CD14-positive monocyte (primary cell): ENCODE measurements around the gene MTUS2. TPM values are rescaled to one million over a fixed set of nuclear protein-coding genes. Genes with fewer than 3 reads are reported as not detected.

Experiments used
- DNase-seq, 3 donors: peaks; one replicate each; pipeline ENCODE4 v3.0.0-alpha.2; 2011 to 2022
- H2AFZ ChIP-seq: 2 replicates; pipeline ENCODE4 v1.6.0; 2012; ENCODE audit warnings: mild to moderate bottlenecking, low read depth, low read length, inconsistent platforms; ENCODE audit not compliant: insufficient read depth, poor library complexity, severe bottlenecking
- H3K27ac ChIP-seq, 2 donors: 1 replicate in 1 of 2; 2 replicates in 1 of 2; pipeline ENCODE4 v1.5.1; 2012 to 2013; ENCODE audit warnings: low read length in 2 of 2, control low read depth in 1 of 2, inconsistent platforms in 1 of 2, low read depth in 1 of 2, mild to moderate bottlenecking in 1 of 2
- H3K27me3 ChIP-seq, 2 donors: one replicate each; pipeline versions ENCODE4 v1.6.0 to v1.6.1; 2011 to 2013; ENCODE audit warnings: low read length in 2 of 2; ENCODE audit not compliant: control insufficient read depth in 2 of 2, insufficient read depth in 2 of 2
- H3K36me3 ChIP-seq, 2 donors: replicated peaks in 1 of 2; 1 replicate in 1 of 2; 2 replicates in 1 of 2; pipeline versions ENCODE4 v1.5.1 to v1.6.1; 2012 to 2013; ENCODE audit warnings: low read length in 2 of 2, control low read depth in 1 of 2, inconsistent platforms in 1 of 2, mild to moderate bottlenecking in 1 of 2; ENCODE audit not compliant: insufficient read depth in 2 of 2, control insufficient read depth in 1 of 2
- H3K4me1 ChIP-seq, 2 donors: 1 replicate in 1 of 2; 2 replicates in 1 of 2; pipeline versions ENCODE4 v1.5.1 to v1.6.1; 2012 to 2013; ENCODE audit warnings: low read length in 2 of 2, control low read depth in 1 of 2, inconsistent platforms in 1 of 2, mild to moderate bottlenecking in 1 of 2, moderate library complexity in 1 of 2; ENCODE audit not compliant: insufficient read depth in 2 of 2, control insufficient read depth in 1 of 2
- H3K4me2 ChIP-seq: replicated peaks from 2 replicates; pipeline ENCODE3; 2012; ENCODE audit warnings: low read length, moderate library complexity, mild to moderate bottlenecking; ENCODE audit not compliant: poor library complexity, severe bottlenecking; ENCODE audit errors: extremely low read depth
- H3K4me3 ChIP-seq, 3 experiments: fragments of 200-600 bp in 1 of 3; sonication (generic) in 1 of 3; replicated peaks in 1 of 3; 1 replicate in 2 of 3; 2 replicates in 1 of 3; pipeline ENCODE4 v1.5.1; 2011 to 2013; ENCODE audit warnings: low read length in 3 of 3, mild to moderate bottlenecking in 3 of 3, control low read depth in 2 of 3, low read depth in 2 of 3, inconsistent platforms in 1 of 3, moderate library complexity in 1 of 3
- H3K79me2 ChIP-seq: 2 replicates; pipeline ENCODE4 v1.6.0; 2012; ENCODE audit warnings: mild to moderate bottlenecking, control low read depth, inconsistent platforms, low read length, moderate library complexity; ENCODE audit not compliant: insufficient read depth
- H3K9ac ChIP-seq: 2 replicates; pipeline ENCODE4 v1.6.0; 2017; ENCODE audit warnings: low read length, mild to moderate bottlenecking; ENCODE audit not compliant: insufficient read depth, poor library complexity, severe bottlenecking
- H3K9me3 ChIP-seq, 2 donors: replicated peaks in 1 of 2; 1 replicate in 1 of 2; 2 replicates in 1 of 2; pipeline versions ENCODE4 v1.5.1 to v1.6.1; 2012 to 2013; ENCODE audit warnings: low read length in 2 of 2, control low read depth in 1 of 2; ENCODE audit not compliant: control insufficient read depth in 1 of 2, insufficient read depth in 1 of 2
- H4K20me1 ChIP-seq: 2 replicates; pipeline ENCODE4 v1.6.0; 2012; ENCODE audit warnings: mild to moderate bottlenecking, low read length, control low read depth, moderate library complexity; ENCODE audit not compliant: insufficient read depth
- H3K27ac Mint-ChIP-seq, 7 donors: one replicate each; pipeline ENCODE4 v1.8.0; 2020; ENCODE audit warnings: mild to moderate bottlenecking in 7 of 7, mixed read lengths in 7 of 7, moderate library complexity in 6 of 7, inconsistent platforms in 2 of 7
- H3K27me3 Mint-ChIP-seq, 3 donors: one replicate each; pipeline ENCODE4 v1.8.0; 2021 to 2022; ENCODE audit warnings: low read depth in 3 of 3, mild to moderate bottlenecking in 3 of 3, mixed read lengths in 3 of 3, moderate library complexity in 3 of 3, inconsistent platforms in 1 of 3
- H3K36me3 Mint-ChIP-seq, 2 donors: one replicate each; pipeline ENCODE4 v1.8.0; 2020; ENCODE audit warnings: mixed read lengths in 2 of 2, inconsistent platforms in 1 of 2, mild to moderate bottlenecking in 1 of 2
- H3K4me1 Mint-ChIP-seq: one replicate; pipeline ENCODE4 v1.8.0; 2020; ENCODE audit warnings: mild to moderate bottlenecking, mixed read lengths
- H3K4me3 Mint-ChIP-seq, 2 donors: one replicate each; pipeline ENCODE4 v1.8.0; 2020; ENCODE audit warnings: mild to moderate bottlenecking in 2 of 2, mixed read lengths in 2 of 2, moderate library complexity in 1 of 2
- H3K9me3 Mint-ChIP-seq, 7 donors: one replicate each; pipeline ENCODE4 v1.8.0; 2020 to 2022; ENCODE audit warnings: mixed read lengths in 7 of 7, mild to moderate bottlenecking in 6 of 7, moderate library complexity in 6 of 7, inconsistent platforms in 2 of 7
- CTCF ChIP-seq: fragments of 200-600 bp; IDR thresholded peaks from one replicate; pipeline ENCODE4 v1.8.0; 2022; ENCODE audit warnings: antibody characterized with exemption, mild to moderate bottlenecking
- WGBS: methylation state at CpG from one replicate; pipeline ENCODE4 v1.1.5; 2013; ENCODE audit warnings: missing lambda C conversion rate; ENCODE audit not compliant: insufficient coverage; 5-methylcytosine and 5-hydroxymethylcytosine counted together
- intact Hi-C, 2 donors: fragments of 100-400 bp; cut with micrococcal nuclease; formaldehyde crosslinking; loops; one replicate each; pipeline versions ENCODE4 v1.15.0 to v1.15.1; 2023
- polyA plus RNA-seq, 3 donors: library from polyadenylated mRNA; depleted of rRNA in 1 of 3; unstranded in 2 of 3; stranded (reverse) in 1 of 3; fragments of 300-500 nt in 2 of 3; fragments of >200 nt in 1 of 3; fragmentation: Illumina TruSeq in 2 of 3; gene quantifications; 1 replicate in 2 of 3; 2 replicates in 1 of 3; pipeline ENCODE4 v1.2.3, GENCODE V29; 2012 to 2021

The MTUS2 gene
- polyA plus RNA-seq, 3 donors, result 0.04 TPM; not detected in 2

- Mint-ChIP-seq H3K27ac (no peak overlapping the region), H3K9me3 (no peaks in the 10 kb centered on the region), H3K27me3 (peaks cover 18 to 31% (median 25%) of the 10 kb centered on the region in 3 donors), H3K4me3 (no peak overlapping the region), H3K4me1 (peaks cover 3% of the 10 kb centered on the region), H3K36me3 (no peaks in the 10 kb centered on the region)
- intact Hi-C loops, result loop anchor here (2.0 to 10.0 kb wide), 3 partner anchors 122 to 475 kb away; no protein-coding TSS in a partner anchor
- Histone ChIP-seq H2AFZ (no peak overlapping the region), H4K20me1 (no peaks in the 10 kb centered on the region), H3K36me3 (no peaks in the 10 kb centered on the region), H3K9ac (no peak overlapping the region), H3K4me3 (no peak overlapping the region), H3K4me2 (no peak overlapping the region), H3K79me2 (no peaks in the 10 kb centered on the region), H3K9me3 (no peaks in the 10 kb centered on the region), H3K27me3 (peaks cover 4 to 6% of the 10 kb centered on the region in 2 donors), H3K27ac (no peak overlapping the region), H3K4me1 (peaks cover 3 to 4% of the 10 kb centered on the region in 2 donors)
- TF ChIP-seq CTCF, result peak; percentile 62
- whole genome bisulfite sequencing, result no CpG with 5 or more reads among the region's 1 CpG
- no peak for DNase-seq
Observed at GRCh38 chr13:28796938-28797257, 23.2 kb upstream of the MTUS2 start.

DNA sequence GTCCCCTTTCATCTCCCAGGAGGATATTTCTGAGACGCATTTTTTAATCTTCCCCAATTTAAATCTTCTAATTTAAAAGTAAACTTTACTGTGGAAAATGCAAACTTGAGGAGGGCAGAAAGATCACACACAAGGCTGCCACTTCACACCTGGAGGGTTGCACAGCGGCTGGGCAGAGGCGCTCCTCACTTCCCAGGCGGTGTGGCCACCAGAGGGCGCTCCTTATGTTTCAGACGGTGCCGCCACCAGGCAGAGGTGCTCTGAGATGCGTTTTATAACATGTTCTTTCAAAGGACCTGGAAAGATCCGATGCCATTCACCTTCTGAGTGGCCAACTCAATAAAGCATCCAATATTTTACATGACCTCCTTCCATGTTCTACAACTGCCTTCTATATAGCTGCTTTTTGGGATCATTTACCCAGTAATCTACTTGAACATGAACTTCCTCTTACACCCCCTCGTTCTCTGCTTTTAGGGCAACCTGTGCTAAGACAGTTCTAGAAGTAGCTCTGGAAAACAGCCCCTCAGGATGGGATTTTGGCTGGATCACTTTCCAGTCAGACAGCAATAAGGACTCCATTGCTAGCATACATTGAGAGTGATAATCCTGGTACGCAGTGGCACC, 14.8 kb upstream of the MTUS2 start:
- Histone ChIP-seq H3K9me3 (peaks cover 16 to 20% of the 10 kb centered on the region in 2 donors), H3K9ac (no peak overlapping the region), H3K36me3 (no peaks in the 10 kb centered on the region), H3K4me1 (no peaks in the 10 kb centered on the region), H2AFZ (no peak overlapping the region), H3K27ac (no peak overlapping the region), H3K27me3 (peaks cover 3 to 5% of the 10 kb centered on the region in 2 donors), H3K79me2 (no peaks in the 10 kb centered on the region), H3K4me3 (no peak overlapping the region), H4K20me1 (no peaks in the 10 kb centered on the region), H3K4me2 (no peak overlapping the region)
- no peak for DNase-seq
- peaks cover 0 to 10% (median 7%) of the 10 kb centered on the region in 3 donors for H3K27me3 Mint-ChIP-seq
- intact Hi-C loops, result no loop called here
- H3K4me3 Mint-ChIP-seq, result no peak overlapping the region
- 56% methylated on average over 9 of the region's 11 CpGs for WGBS
- no peaks in the 10 kb centered on the region for H3K36me3 Mint-ChIP-seq
- peaks cover 18 to 31% (median 25%) of the 10 kb centered on the region in 7 donors for H3K9me3 Mint-ChIP-seq
- H3K4me1 Mint-ChIP-seq, result no peaks in the 10 kb centered on the region
- no peak overlapping the region for H3K27ac Mint-ChIP-seq
- TF ChIP-seq CTCF, result peak; percentile 37
